ENCODE results near the gene USP9X. TPM values are rescaled to one million over a fixed set of nuclear protein-coding genes. Genes with fewer than 3 reads are reported as not detected.

USP9X gene
- total and polyA plus RNA-seq, 2 of the 8 experiments (the other 6 are each of a cell fraction or from before 2014, with no cell fraction given): 79.2 to 300 TPM

DNA sequence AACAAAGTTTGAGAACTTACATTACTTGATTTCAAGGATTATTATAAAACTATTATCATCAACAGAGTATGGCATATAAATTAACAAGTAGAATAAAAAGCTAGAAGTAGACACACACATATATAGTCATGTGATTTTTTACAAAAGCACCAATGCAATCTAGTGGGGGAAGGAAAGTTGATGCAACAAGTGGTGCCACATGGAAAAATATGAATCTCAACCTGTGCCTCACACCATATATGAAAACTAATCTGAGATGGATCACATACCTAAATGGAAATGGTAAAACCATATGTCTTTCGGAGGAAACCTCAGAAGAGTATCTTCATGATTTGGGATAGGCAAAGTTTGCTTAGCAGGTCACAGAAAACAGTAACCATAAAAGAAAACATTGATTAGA, 34.9 kb upstream of the USP9X start (continued):
- TF ChIP-seq FOSL1 (IDR thresholded peaks at IDR 0.05; ENCODE audit: insufficient read depth, low read depth, low read length) (no peak), SP2 (IDR thresholded peaks at IDR 0.05; ENCODE audit: low read length) (no peak), SIX5 (IDR thresholded peaks at IDR 0.05; ENCODE audit: low read depth, low read length) (no peak)

All from H1 (cell line).